Adipose tissue (tissue), 3 donors: ENCODE measurements around the gene NLGN1. TPM values are rescaled to one million over a fixed set of nuclear protein-coding genes. Genes with fewer than 3 reads are reported as not detected.

Source experiments
- H3K27ac ChIP-seq: one replicate; pipeline ENCODE4 v1.5.1; 2013; ENCODE audit warnings: low read depth, low read length
- WGBS, 3 donors: extraction: QIAGEN DNeasy Blood & Tissue Kit; methylation state at CpG; one replicate each; pipeline ENCODE4 v1.1.7; 2013; 5-methylcytosine and 5-hydroxymethylcytosine counted together
- polyA plus RNA-seq, 3 donors: library from polyadenylated mRNA; stranded (reverse); fragments of 200-250 nt; gene quantifications; one replicate each; pipeline ENCODE4 v1.2.3, GENCODE V29; 2013
- donor health status: healthy with polysubstance abuse.
- donor health status: Bipolar disorder and iron deficiency.
- donor health status: healthy.

Gene NLGN1
- polyA plus RNA-seq, 3 donors, result 0.23 to 1.8 (median 1.0) TPM

- H3K27ac ChIP-seq, result no peak overlapping the region
- 72 to 77% (median 75%) methylated on average over 3 of the region's 3 CpGs for WGBS, 3 donors
These were observed 373.4 kb downstream of the NLGN1 start for GRCh38 chr3:173770796-173771573.

- H3K27ac ChIP-seq, result no peak overlapping the region
- WGBS, 3 donors, result 86 to 90% (median 90%) methylated on average over 3 of the region's 3 CpGs
These were observed 376.3 kb downstream of the NLGN1 start for GRCh38 chr3:173773800-173774199.

GRCh38 chr3:173774294-173774693 is 376.8 kb downstream of the NLGN1 start:
- H3K27ac ChIP-seq, result no peak overlapping the region

GRCh38 chr3:173778251-173778650 is 380.7 kb downstream of the NLGN1 start:
- WGBS, 3 donors, result 78 to 92% (median 86%) methylated on average over 2 of the region's 2 CpGs
- no peak overlapping the region for H3K27ac ChIP-seq

- H3K27ac ChIP-seq, result no peak overlapping the region
- 82 to 85% (median 84%) methylated on average over 3 of the region's 3 CpGs for WGBS, 3 donors
These were observed 382.5 kb downstream of the NLGN1 start for GRCh38 chr3:173780067-173780466.

GRCh38 chr3:173785004-173785403 is 387.5 kb downstream of the NLGN1 start:
- 78 to 89% (median 82%) methylated on average over 3 of the region's 3 CpGs for WGBS, 3 donors
- no peak overlapping the region for H3K27ac ChIP-seq

GRCh38 chr3:173789530-173790162 is 392.1 kb downstream of the NLGN1 start:
- no peak overlapping the region for H3K27ac ChIP-seq
- 72 to 81% (median 74%) methylated on average over 2 of the region's 2 CpGs for WGBS, 3 donors

GRCh38 chr3:173793963-173794362 is 396.4 kb downstream of the NLGN1 start:
- whole genome bisulfite sequencing, 3 donors, result 66 to 87% (median 77%) methylated on average over 2 of the region's 2 CpGs
- no peak overlapping the region for H3K27ac ChIP-seq

- H3K27ac ChIP-seq, result no peak overlapping the region
- 75 to 87% (median 76%) methylated on average over 1 of the region's 1 CpG for WGBS, 3 donors
These were observed 398.9 kb downstream of the NLGN1 start for GRCh38 chr3:173796405-173796804.

GRCh38 chr3:173796890-173797289 is 399.3 kb downstream of the NLGN1 start:
- 65 to 70% (median 67%) methylated on average over 3 of the region's 3 CpGs for WGBS, 3 donors

GRCh38 chr3:173799060-173799816 is 401.7 kb downstream of the NLGN1 start:
- H3K27ac ChIP-seq, result no peak overlapping the region
- WGBS, 3 donors, result 75 to 83% (median 78%) methylated on average over 4 of the region's 4 CpGs

More at GRCh38 chr3:173796890-173797289, 399.3 kb downstream of the NLGN1 start:
- no peak overlapping the region for H3K27ac ChIP-seq

GRCh38 chr3:173800154-173800553 is 402.6 kb downstream of the NLGN1 start:
- no peak overlapping the region for H3K27ac ChIP-seq
- WGBS, 3 donors, result 76 to 86% (median 83%) methylated on average over 2 of the region's 2 CpGs

GRCh38 chr3:173814809-173815208 is 417.3 kb downstream of the NLGN1 start:
- WGBS, 3 donors, result 79 to 87% (median 81%) methylated on average over 3 of the region's 3 CpGs
- H3K27ac ChIP-seq, result no peak overlapping the region

- H3K27ac ChIP-seq, result no peak overlapping the region
- 72 to 84% (median 76%) methylated on average over 5 of the region's 5 CpGs for WGBS, 3 donors
These were observed 421.8 kb downstream of the NLGN1 start for GRCh38 chr3:173819368-173819767.

GRCh38 chr3:173823911-173824460 is 426.4 kb downstream of the NLGN1 start:
- 71 to 84% (median 74%) methylated on average over 1 of the region's 1 CpG for WGBS, 3 donors
- H3K27ac ChIP-seq, result no peak overlapping the region

- WGBS, 3 donors, result 60 to 65% (median 61%) methylated on average over 1 of the region's 1 CpG
- H3K27ac ChIP-seq, result no peak overlapping the region
These were observed 428.2 kb downstream of the NLGN1 start for GRCh38 chr3:173825730-173826129.

GRCh38 chr3:173826416-173826815 is 428.9 kb downstream of the NLGN1 start:
- WGBS, 3 donors, result 31 to 67% (median 63%) methylated on average over 6 of the region's 6 CpGs
- H3K27ac ChIP-seq, result no peak overlapping the region

- WGBS, 3 donors, result 31 to 41% (median 33%) methylated on average over 3 of the region's 3 CpGs
These were observed 429.5 kb downstream of the NLGN1 start for GRCh38 chr3:173826901-173827609.

More at GRCh38 chr3:173826901-173827609, 429.5 kb downstream of the NLGN1 start:
- no peak overlapping the region for H3K27ac ChIP-seq
